ENCODE data around the gene PPP1R15B.
"Not testable (repeated sequence)": the region's sequence is repeated elsewhere in the genome, so short reads cannot be mapped to it uniquely, and the experiment has no call there.

The PPP1R15B gene

GRCh38 chr1:204443871-204444581 is 32.4 kb upstream of the PPP1R15B start:
- no peak for DNase-seq (ENCODE audit: low read depth)

GRCh38 chr1:204443260-204443619 is 31.6 kb upstream of the PPP1R15B start:
- no peak for DNase-seq (ENCODE audit: low read depth)

GRCh38 chr1:204442376-204443259 is 31.0 kb upstream of the PPP1R15B start:
- no peak for DNase-seq (ENCODE audit: low read depth)

- no peak for DNase-seq (ENCODE audit: low read depth)
Measured at GRCh38 chr1:204441558-204441957, 29.9 kb upstream of the PPP1R15B start.

GRCh38 chr1:204439621-204440375 is 28.2 kb upstream of the PPP1R15B start:
- no peak for DNase-seq (ENCODE audit: low read depth)

- peak; percentile 98 for DNase-seq (ENCODE audit: low read depth)
Measured at GRCh38 chr1:204438628-204439027, 27.0 kb upstream of the PPP1R15B start.

- no peak for DNase-seq (ENCODE audit: low read depth)
Measured at GRCh38 chr1:204437796-204438570, 26.4 kb upstream of the PPP1R15B start.

- DNase-seq (ENCODE audit: low read depth): no peak
Measured at GRCh38 chr1:204435872-204436271, 24.3 kb upstream of the PPP1R15B start.

GRCh38 chr1:204435381-204435831 is 23.8 kb upstream of the PPP1R15B start:
- no peak for DNase-seq (ENCODE audit: low read depth)

- DNase-seq (ENCODE audit: low read depth): no peak
Measured at GRCh38 chr1:204434116-204434755, 22.6 kb upstream of the PPP1R15B start.

- no peak for DNase-seq (ENCODE audit: low read depth)
Measured at GRCh38 chr1:204432708-204433107, 21.1 kb upstream of the PPP1R15B start.

GRCh38 chr1:204431310-204432184 is 19.9 kb upstream of the PPP1R15B start:
- peak; percentile 60 for DNase-seq (ENCODE audit: low read depth)

GRCh38 chr1:204429746-204430145 is 18.1 kb upstream of the PPP1R15B start:
- no peak for DNase-seq (ENCODE audit: low read depth)

- DNase-seq (ENCODE audit: low read depth): no peak
Measured at GRCh38 chr1:204426971-204427701, 15.5 kb upstream of the PPP1R15B start.

- DNase-seq (ENCODE audit: low read depth): no peak
Measured at GRCh38 chr1:204426474-204426873, 14.9 kb upstream of the PPP1R15B start.

- peak; percentile 57 for DNase-seq (ENCODE audit: low read depth)
Measured at GRCh38 chr1:204426035-204426436, 14.4 kb upstream of the PPP1R15B start.

- DNase-seq (ENCODE audit: low read depth): no peak
Measured at GRCh38 chr1:204424621-204425020, 13.0 kb upstream of the PPP1R15B start.

GRCh38 chr1:204422061-204422705 is 10.6 kb upstream of the PPP1R15B start:
- DNase-seq (ENCODE audit: low read depth): not testable (repeated sequence)

GRCh38 chr1:204421441-204421840 is 9.8 kb upstream of the PPP1R15B start:
- no peak for DNase-seq (ENCODE audit: low read depth)
